HG03066 (cell line): ENCODE results near the gene SBSN.
"Not testable (repeated sequence)": the region's sequence is repeated elsewhere in the genome, so short reads cannot be mapped to it uniquely, and the experiment has no call there.

Experiments
- ATAC-seq: cut with Tn5 transposase; IDR thresholded peaks from one replicate; pipeline ENCODE4 v1.9.1; 2021; ENCODE audit warnings: low read depth; ENCODE audit not compliant: unreplicated experiment

The SBSN gene

DNA sequence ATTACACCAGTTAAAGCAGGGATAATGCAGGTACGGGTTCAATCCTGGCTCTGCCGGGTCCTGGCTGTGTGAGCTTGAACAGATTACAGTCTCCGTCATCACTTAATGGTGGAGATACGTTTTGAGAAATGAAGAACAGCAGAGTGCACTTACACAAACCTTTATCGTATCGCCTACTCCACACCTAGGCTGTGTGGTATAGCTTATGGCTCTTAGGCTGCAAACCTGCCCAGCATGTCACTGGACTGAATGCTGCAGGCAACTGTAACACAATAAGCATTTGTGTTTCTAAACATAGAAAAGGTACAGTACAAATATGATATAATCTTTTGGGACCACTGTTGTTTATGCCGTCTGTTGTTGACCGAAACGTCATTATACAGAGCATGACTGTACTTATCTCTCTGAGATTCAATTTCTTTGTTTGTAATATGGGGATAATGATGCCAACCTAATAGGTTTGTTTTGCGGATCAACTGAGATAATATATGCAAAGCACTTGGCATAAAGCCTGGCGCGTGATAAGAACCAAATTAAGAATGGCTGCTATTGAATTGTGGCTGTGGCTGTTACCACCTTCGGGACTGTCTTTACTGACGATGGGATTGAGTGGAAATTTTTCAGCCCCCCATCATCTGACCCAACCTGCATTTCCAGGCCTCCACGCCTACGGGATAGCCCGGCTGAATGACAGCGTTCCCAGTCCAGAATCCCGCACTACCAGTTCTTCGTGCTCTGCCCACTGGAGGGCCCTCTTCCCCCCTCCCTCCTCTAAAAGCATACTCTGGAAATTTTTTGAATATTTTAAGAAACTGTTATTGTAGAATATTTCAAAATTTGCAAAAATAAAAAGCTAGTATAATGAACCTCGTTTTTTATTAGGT, 49.1 kb downstream of the SBSN start:
- no peak for ATAC-seq

DNA sequence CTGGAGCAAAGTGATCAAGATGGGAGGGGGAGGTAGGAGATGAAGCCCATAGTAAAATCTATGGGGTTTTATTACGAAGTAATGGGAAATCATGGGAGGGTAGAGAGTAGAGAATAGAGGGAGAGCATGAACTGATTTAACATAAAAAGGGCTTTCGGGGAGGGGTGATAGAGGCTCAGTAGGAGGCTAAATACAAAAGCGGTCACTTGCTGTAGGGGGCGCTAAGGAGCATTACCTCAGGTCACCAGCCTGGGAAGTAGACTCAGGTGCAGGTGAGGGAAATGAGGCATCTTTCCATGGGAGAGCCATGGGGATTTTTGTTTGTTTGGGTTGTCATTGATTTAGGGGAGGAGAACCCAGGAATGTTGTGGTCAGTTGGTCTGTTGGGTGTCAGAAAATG, 52.0 kb downstream of the SBSN start:
- ATAC-seq = no peak

GRCh38 chr19:35474594-35474993, 53.5 kb downstream of the SBSN start:
- ATAC-seq = not testable (repeated sequence)

DNA sequence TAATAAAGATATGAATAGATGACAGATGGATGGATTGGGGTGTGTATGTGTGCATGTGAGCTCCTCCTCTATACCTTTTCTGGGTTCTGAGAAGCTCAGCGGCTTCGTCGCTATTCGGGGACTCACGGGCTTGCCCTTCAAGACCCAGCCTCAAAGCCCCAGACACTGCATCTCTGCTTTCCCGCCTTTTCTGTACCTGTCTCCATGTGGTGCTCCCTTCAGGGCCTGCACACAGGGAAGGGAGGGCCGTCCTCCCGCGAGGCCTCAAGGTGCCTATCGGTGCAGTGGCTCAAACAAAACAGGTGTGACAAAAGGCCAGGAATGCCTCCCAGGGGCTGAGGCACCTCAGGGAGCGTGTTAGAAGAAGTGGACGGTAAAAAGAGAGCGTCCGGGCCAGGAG, 54.0 kb downstream of the SBSN start:
- no peak for ATAC-seq
